NCI-H524 treated with DMSO at 0.1 percent for 48 hours (cell line): ENCODE measurements around the gene ATP5MG.
A peak's percentile ranks its signal among the peaks of the same experiment; 100 is the strongest.
"Not testable (repeated sequence)": the region's sequence is repeated elsewhere in the genome, so short reads cannot be mapped to it uniquely, and the experiment has no call there.

Experiments used
- DNase-seq: peaks from one replicate; lab custom pipeline; 2025; lab: John Stamatoyannopoulos, UW

ATP5MG gene, protein sequence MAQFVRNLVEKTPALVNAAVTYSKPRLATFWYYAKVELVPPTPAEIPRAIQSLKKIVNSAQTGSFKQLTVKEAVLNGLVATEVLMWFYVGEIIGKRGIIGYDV

DNA sequence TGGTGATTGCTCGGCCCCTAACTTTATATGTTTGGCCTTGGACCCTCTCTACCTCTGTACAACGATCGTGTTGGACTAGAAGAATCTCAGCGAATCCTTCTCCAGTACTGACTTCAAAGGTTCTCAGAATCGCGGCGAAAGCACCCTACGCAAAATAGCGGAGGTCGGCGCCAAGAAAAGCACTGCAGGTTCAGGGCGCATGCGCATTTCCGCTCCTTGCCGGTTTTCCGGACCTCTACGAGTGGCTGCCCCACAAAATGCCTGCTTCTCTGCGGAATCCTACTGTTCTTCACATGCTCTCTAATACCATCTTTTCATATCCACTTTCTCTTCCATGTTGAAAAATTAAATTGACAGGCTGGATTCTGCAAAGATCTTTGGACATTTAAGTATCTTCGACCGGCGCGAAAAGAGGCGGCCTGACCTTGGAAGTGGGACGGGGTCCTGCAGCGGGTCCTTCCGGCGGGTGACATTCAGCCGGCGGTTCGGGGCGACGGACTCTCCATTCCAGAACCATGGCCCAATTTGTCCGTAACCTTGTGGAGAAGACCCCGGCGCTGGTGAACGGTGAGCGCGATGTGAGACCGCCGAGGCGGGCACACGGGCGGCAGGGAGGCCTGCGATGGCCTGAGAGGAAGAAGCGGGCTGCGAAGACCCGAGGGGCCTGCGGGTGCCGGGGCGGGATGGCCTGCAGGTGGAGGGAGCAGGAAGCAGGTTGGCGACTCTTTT lies at the start of gene ATP5MG:
ATP5MG (plus strand) TSS at position 456 of the 729 bp plus-strand sequence; CDS start at position 516, 60 bp downstream.
- DNase-seq: peak; percentile 55

DNA sequence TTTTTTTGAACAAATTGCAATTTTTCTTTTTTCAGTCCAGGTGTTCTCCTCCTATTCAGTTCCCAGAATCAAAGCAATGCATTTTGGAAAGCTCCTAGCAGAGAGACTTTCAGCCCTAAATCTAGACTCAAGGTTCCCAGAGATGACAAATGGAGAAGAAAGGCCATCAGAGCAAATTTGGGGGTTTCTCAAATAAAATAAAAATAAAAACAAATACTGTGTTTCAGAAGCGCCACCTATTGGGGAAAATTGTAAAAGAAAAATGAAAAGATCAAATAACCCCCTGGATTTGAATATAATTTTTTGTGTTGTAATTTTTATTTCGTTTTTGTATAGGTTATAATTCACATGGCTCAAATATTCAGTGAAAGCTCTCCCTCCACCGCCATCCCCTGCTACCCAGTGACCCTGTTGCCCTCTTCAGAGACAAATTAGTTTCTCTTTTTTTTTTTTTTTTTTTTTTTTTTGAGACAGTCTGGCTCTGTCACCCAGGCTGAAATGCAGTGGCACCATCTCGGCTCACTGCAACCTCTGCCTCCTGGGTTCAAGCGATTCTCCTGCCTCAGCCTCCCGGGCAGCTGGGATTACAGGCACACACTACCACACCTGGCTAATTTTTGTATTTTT lies 48.2 kb upstream of the ATP5MG start:
- no peak for DNase-seq

DNA sequence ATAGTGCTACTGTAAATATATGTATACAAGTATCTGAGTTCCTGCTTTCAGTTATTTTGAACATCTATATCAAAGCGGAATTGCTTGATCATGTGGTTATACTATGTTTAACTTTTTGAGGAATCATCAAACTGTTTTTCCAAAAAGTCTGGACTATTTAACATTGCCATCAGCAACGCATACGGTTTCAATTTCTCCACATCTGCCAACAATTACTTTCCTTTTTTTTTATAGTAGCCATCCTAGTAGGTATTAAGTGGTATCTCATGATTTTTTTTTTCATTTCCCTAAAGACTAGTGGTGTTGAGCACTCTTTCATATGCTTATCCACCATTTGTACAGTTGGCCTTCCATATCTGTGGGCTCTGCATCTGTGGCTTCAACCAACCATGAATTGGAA lies 43.3 kb upstream of the ATP5MG start:
- DNase-seq: no peak

DNA sequence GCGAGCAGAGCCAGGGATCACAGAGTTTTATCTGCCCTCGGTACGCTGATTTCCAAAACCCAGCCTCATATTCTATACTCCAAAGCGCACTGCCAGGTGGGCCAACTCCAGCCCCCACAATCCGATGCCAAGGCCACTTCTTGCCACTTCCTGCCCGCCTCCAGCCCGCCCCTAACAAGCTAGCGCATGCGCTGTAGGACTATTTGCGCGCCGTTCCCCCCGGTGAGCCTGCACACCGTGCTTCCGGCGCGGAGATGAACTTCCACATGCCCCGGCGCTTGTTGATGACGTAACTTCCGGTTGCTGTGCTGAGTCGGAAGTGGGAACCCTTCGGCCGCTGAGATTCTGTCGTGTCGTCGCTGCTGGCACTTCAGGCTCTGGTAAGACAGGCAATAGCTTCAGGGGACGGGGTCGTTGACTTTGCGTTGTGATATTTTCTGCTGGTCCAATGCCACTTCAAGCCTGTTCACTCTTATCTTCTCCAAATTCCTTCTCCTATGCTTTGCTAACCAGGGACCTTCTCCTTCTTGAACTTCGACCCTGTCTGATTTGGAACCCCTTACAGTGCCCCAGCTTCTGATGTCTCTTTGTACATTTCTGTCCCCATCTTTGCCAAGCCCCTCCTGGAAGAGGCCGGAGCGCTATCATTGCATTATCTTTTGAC lies 42.0 kb upstream of the ATP5MG start, which contains the start of gene UBE4A:
UBE4A (plus strand) TSS at position 306 of the 664 bp plus-strand sequence. CDS start 5,481 bp downstream, outside the sequence.
- peak; percentile 60 for DNase-seq

DNA sequence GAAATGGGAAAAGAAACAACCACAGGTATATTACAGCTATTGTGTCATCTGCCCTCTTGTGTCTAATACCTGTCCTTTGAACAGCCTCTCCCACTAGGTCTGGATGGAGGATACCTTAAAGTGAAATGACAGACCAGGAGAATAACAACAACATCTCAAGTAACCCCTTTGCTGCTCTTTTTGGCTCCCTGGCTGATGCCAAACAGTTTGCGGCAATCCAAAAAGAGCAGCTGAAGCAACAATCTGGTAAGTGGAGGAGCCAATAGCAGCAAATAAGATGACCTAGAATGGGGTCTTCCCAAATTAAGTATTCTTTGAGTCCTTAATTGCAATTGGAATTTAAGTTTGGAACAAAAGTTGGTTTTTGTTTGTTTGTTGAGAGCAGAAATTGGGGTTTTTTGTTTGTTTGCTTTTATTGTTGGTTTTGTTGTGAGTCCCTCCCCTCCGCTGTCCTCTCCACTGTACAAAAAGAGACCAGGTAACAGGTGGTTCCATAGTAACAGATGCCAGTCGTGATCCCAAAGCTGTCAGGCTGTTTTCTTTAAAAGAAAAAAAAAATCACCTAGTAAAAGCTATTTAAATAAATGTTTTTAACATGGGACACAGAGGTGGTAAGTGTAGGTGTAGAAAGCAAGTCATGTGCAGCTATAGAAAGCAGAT lies 36.3 kb upstream of the ATP5MG start:
- no peak for DNase-seq

DNA sequence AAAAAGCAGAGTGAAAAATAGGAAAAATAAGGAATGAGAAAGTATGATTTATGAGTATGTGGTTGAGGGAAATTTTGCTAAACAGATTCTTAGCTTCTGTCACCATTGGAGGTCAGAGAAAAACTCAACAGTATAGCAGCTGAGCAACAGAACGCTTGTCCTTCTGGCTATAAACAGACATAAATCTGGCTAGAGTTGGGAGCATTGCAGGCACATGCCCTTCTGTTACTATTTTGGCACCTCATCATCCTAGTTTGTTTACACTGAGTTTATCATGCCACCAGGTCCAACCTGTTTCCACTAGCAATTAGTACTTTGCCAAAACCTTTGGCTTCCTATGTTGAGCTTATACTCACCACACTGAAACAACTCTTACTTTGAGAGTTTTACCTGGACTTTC lies 35.1 kb upstream of the ATP5MG start:
- DNase-seq: no peak

DNA sequence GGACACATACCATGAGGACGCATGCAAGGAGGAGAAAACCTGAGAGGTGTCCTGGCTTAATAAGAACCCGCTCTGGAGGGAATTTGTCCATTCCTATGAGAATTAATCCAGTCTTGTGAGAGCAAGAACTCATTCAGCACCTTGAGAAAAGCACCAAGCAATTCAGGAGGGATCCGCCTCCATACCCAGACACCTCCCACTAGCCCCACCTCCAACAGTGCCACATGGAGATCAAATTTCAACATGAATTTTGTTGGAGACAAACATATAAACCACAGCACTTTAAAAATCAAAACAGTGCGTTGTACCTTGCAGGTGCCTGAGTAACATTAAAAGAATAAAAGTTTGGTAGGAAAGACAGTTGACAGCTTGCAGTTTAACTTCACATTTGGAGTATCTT lies 30.6 kb upstream of the ATP5MG start:
- DNase-seq: no peak

DNA sequence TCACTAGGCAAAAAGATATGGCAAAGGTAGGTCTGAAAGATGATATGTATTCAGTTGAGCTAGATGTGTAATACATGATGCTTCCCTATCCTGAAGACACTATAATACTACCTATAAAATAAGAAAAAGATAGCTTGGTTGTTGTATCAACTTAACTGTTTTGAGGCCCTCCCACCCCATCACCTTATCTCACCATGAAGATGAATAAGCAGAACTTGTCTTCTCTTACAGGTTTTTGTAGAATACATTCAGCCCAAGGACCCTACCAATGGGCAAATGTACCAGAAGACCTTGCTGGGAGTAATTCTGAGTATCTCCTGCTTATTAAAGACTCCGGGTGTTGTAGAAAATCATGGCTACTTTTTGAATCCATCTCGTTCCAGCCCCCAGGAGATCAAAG lies 28.1 kb upstream of the ATP5MG start:
- DNase-seq: no peak

DNA sequence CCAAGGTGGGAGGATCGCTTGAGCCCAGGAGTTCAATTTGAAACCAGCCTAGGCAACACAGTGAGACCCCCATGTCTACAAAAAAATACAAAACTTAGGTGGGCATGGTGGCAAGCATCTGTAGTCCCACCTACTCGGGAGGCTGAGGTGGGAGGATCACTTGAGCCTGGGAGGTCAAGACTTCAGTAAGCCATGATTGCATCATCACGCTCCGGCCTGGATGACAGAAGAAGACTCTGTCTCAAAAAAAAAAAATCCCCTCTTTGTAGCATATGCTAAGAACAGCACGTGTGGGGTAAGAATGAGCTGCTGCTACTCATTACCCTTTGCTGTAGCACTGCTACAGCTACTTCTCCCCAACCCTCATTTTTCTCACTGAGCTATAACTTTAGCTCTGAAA lies 27.5 kb upstream of the ATP5MG start:
- no peak for DNase-seq

DNA sequence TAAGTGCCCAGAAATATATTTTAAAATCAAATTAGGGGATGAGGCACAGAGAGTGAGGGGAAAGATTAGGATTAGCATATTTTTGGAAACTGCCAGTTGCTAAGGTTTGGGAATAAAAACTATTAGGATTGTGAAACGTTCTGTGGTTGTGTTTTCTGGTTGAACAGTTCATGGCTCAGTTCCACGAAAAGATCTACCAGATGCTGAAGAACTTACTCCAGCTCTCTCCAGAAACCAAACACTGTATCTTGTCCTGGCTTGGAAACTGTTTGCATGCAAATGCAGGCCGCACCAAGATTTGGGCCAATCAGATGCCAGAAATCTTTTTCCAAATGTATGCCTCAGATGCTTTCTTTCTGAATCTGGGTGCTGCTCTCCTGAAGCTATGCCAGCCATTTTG lies 26.7 kb upstream of the ATP5MG start:
- no peak for DNase-seq

DNA sequence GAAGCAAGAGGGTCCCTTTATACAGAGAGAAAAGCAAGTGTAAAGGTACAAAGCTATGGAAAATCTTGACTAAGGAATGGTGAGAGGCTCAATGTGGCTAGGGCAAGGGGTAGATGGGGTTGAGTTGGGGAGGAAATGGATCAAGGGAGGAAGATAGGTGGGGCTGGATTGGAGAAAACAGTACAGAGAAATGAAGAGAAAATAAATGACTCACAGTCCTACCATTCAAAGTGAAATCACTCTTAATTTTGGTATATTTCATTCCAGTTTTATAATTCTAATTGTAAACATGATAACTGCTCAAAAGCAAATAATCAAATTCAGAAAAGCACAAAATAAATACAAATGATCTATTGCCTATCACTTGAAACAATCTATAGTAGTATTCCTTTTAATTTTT lies 25.4 kb upstream of the ATP5MG start:
- no peak for DNase-seq

DNA sequence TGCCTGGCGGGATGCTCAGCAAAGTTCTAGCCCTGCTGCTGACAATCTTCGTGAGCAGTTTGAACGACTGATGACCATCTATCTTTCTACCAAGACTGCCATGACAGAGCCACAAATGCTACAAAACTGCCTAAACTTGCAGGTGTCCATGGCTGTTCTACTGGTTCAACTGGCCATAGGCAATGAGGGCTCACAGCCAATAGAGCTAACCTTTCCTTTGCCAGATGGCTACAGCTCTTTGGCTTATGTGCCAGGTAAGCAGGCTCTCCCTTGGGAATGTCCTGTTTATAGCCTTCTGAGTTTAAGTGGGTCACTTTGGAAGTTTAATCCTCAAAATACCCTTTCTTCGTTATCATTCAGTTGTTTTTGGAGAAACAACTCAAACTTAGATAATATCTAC lies 21.9 kb upstream of the ATP5MG start:
- no peak for DNase-seq

DNA sequence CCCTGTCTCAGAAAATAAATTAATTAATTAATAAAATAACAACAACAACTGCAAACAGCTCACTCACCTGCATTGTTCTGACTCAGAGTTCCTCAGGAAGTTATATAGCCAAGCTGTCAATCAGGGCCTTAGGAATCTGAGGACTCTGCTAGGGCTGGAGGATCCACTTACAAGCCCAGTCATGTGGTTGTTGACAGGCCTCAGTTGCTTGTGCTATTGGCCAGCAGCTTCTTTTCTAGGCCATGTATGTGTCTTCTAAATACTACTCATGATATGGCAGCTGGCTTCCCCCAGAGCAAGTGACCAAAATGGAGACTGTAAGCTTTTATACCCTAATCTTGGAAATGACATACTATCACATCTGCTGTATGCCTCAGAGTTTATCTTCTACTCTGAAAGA lies 20.8 kb upstream of the ATP5MG start:
- no peak for DNase-seq

DNA sequence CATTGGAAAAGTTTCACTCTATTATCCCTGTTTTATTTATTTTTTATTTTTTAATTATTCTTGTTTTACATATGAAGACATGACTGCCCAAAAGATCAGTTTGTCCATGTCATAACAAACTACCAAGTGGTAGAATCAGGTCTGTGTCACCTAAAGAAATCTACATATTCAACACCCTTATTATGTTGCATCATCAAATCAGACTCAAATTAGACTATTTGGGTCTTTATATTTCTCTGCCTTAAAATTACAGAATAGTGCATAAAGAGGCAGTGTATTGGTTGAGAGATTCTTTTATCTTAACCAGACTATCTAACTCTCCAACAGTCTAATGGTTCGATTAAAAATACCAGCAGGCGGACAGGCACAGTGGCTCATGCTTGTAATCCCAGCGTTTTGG lies 18.5 kb upstream of the ATP5MG start:
- DNase-seq: no peak

DNA sequence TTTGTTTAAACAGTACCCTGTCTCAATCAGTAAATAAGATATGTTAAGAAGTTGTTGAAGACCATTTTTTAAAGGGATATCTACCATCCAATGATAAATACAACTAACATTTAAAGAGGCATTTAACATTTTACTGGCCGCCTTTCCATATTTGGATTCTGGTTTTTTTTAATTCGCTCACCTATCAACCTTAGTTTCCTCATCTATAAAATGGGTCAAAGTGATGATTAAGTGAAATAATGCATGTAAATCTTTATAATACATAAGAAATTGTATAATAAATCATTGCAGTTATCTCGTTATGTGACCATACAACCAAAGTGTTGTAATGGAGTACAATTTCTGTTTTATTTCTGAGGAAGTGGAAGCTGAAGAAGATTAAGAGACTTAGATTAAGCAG lies 17.7 kb upstream of the ATP5MG start:
- no peak for DNase-seq

DNA sequence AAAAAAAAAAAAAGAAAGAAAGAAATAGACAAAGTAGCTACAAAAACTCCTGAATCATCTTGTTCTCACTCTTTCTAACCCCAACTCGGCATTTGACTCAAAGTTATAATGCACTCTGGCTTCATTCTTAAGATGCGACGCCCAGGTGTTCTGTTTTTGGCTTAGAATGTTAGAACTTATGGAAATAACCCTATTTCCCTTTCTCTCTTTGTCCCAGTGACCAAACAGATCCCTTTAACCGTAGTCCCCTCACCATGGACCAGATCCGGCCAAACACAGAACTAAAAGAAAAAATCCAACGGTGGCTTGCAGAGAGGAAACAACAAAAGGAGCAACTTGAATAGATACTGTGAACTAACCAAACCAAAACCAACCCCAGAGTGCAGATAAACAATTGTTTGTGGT lies 5.3 kb upstream of the ATP5MG start:
- no peak for DNase-seq

DNA sequence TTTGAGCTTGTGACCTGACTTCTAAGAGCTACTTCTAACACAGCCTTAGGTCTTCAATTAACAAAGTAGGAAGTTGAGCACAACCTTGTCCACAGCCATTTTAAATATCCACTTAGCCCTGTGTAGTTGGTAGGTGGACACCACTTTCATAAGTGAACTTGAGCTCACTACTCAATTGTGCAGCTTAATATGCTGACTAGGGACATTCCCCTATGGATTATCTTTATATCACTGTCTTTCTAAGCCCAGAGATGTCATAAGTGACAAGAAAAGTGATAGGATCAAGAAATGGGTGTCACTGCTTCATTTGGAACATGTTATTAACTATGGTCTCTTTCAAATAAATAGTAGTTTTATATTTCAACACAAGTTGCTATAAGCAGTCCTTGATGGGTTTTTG lies 4.0 kb upstream of the ATP5MG start:
- no peak for DNase-seq

DNA sequence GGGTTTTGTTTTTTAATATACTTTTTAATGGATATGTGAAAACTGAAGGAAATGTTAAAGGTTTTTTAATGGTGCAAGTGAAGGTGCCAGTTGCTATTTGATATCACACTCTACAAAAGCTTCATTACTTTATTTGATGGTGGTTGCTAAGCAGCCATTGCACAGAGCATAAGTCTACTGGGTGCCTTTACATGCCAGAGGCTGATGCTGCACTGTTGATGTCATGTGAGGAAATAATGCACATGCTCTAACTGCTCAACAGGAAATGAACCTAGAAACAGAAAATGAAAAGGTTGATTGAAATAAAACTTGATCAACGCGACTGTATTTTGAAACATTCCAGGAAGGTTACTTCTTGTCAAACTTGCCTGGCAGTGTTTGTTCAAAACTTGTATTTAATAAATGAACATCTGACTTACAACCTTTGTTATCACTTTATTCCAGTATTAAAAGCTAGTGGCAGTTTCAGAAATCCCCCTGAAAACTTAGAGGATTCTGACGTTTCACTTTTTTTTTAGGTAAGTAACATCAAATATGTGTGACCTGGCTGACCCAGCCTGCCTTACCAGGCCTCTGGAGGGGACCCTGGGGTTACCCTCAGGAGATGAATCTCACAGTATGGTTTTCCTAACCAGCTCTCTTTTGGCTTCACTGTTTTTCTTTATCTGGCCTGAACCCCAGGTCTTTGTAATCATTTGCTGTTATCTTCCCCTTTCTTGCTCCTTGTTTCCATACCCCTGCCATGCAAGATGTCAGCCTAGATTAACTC lies 2.4 kb upstream of the ATP5MG start:
- DNase-seq: no peak

DNA sequence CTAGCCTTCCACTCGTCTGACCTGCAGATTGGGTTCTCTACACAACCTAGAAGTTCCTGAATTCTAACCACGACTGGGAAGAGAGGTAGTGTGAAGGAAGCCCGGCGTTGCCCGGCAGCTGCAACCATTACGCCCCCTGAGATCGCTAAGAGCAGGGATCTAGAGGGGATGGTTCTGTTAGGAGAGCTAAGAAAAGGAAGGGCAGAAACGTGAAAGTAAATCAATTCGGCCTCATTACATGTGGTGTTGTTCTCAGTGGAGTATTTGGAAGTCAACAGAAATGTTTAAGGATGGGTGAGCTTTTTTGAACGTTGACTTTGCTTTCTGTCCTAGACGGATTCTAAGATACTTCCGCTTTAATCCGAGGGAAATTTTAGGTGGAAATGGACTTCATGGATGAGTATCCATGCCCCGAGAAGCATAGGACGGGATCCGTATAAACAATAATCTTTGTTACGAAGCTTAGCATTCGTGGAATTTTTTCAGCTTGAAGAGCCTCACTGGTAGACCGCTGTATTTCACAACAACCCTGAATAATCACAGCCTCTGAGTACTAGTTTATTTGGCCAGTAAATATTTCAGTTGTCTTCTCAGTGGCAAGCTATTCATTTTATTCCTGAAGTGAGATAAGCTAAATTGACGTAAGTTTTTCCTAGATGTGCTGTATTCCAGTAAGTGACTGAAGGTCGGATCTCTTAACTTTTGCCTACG lies 629 bp downstream of the ATP5MG start:
- DNase-seq: no peak

DNA sequence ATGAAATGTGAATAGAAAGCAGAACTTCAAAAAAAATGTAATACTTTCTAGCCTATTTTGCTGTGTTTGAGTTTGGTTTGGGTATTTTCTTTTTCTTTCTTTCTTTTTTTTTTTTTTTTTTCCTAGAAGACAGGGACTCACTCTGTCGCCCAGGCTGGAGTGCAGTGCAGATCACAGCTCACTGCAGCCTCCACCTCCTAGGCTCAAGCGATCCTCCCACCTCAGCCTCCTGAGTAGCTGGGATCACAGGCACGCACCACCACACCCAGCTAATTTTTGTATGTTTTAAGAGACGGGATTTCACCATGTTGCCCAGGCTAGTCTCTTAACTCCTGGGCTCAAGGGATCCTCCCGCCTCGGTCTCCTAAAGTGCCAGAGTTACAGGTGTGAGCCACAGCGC lies 1.2 kb downstream of the ATP5MG start:
- DNase-seq: not testable (repeated sequence)

DNA sequence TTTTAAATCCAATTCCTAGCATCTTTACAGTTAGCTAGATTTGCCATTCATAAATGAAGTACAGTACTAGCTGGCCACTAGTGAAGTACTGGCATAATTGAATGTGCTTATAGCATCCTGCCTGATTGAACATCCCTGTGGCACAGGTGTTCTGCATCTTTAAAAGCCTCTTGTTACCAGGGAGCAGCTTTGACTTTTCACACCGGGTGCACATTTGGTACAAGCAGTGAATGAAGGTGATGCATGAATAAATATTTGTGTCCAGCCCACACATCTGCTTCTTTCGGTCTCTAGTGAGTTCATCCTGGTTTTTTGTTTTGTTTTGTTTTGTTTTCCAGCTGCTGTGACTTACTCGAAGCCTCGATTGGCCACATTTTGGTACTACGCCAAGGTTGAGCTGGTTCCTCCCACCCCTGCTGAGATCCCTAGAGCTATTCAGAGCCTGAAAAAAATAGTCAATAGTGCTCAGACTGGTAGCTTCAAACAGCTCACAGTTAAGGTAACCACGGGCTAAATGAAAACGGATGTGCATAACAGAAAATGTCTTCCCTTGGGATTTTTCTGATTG lies 5.3 kb downstream of the ATP5MG start:
- no peak for DNase-seq
